Caco-2 (cell line): Measurements from ENCODE around the gene TPK1. TPM values are rescaled to one million over a fixed set of nuclear protein-coding genes. Genes with fewer than 3 reads are reported as not detected.

Source experiments
- BruUV-seq: library from RNA; stranded (reverse); fragments of 400-500 nt; replicated peaks from 2 replicates; lab custom pipeline; 2021; lab: Mats Ljungman, UMichigan
- CTCF ChIA-PET: fragments of 300-600 bp; sonication (Branson Sonifier 250); formaldehyde crosslinking; loops from one replicate; lab custom pipeline; 2022; ENCODE audit warnings: antibody characterized with exemption; lab: Charles Lee
- POLR2A ChIA-PET: fragments of 300-600 bp; sonication (Branson Sonifier 250); formaldehyde crosslinking; loops from one replicate; lab custom pipeline; 2022; ENCODE audit warnings: antibody characterized with exemption; lab: Charles Lee
- DNase-seq, 2 experiments: peaks; one replicate each; pipeline versions ENCODE4 v3.0.0 to v3.0.0-alpha.2; 2020 to 2022
- H3K27me3 ChIP-seq: replicated peaks from 2 replicates; pipeline ENCODE4 v1.6.0; 2011; ENCODE audit warnings: low read length; ENCODE audit not compliant: control insufficient read depth, insufficient read depth
- H3K36me3 ChIP-seq: 2 replicates; pipeline ENCODE4 v1.5.1; 2011; ENCODE audit warnings: low read length; ENCODE audit not compliant: control insufficient read depth, insufficient read depth
- H3K4me1 ChIP-seq: fragments of 250-450 bp; sonication (Bioruptor Pico); 2 replicates; pipeline ENCODE4 v1.5.1; 2020; ENCODE audit warnings: mild to moderate bottlenecking
- H3K4me3 ChIP-seq: 2 replicates; pipeline ENCODE4 v1.5.1; 2011; ENCODE audit warnings: low read depth, mild to moderate bottlenecking, control low read depth, low read length
- H3K9me3 ChIP-seq: fragments of 250-450 bp; sonication (Bioruptor Pico); 2 replicates; pipeline ENCODE4 v1.5.1; 2020; ENCODE audit warnings: mild to moderate bottlenecking, moderate library complexity
- H3K27ac Mint-ChIP-seq: one replicate; pipeline ENCODE4 v1.8.0; 2022; ENCODE audit warnings: mixed read lengths; ENCODE audit not compliant: unreplicated experiment
- H3K27me3 Mint-ChIP-seq: one replicate; pipeline ENCODE4 v1.8.0; 2022; ENCODE audit warnings: mixed read lengths; ENCODE audit not compliant: insufficient read depth, unreplicated experiment
- H3K36me3 Mint-ChIP-seq: one replicate; pipeline ENCODE4 v1.8.0; 2022; ENCODE audit warnings: mild to moderate bottlenecking, mixed read lengths; ENCODE audit not compliant: insufficient read depth, unreplicated experiment
- H3K4me1 Mint-ChIP-seq: one replicate; pipeline ENCODE4 v1.8.0; 2022; ENCODE audit warnings: low read depth, mixed read lengths; ENCODE audit not compliant: unreplicated experiment
- H3K4me3 Mint-ChIP-seq: one replicate; pipeline ENCODE4 v1.8.0; 2022; ENCODE audit warnings: mild to moderate bottlenecking, moderate library complexity, mixed read lengths; ENCODE audit not compliant: unreplicated experiment
- H3K9me3 Mint-ChIP-seq: one replicate; pipeline ENCODE4 v1.8.0; 2022; ENCODE audit warnings: mixed read lengths; ENCODE audit not compliant: unreplicated experiment
- CTCF ChIP-seq, 2 experiments: fragments of 200-600 bp in 1 of 2; IDR thresholded peaks; 1 replicate in 1 of 2; 2 replicates in 1 of 2; pipeline versions ENCODE4 v1.5.1 to v1.8.0; 2011 to 2022; ENCODE audit warnings: antibody characterized with exemption in 1 of 2, control low read depth in 1 of 2, inconsistent platforms in 1 of 2, low read depth in 1 of 2, low read length in 1 of 2, mild to moderate bottlenecking in 1 of 2, moderate library complexity in 1 of 2; ENCODE audit not compliant: insufficient read depth in 1 of 2, severe bottlenecking in 1 of 2, unreplicated experiment in 1 of 2
- intact Hi-C: fragments of 100-400 bp; cut with micrococcal nuclease; formaldehyde crosslinking; loops from one replicate; pipeline ENCODE4 v1.10.0; 2022; ENCODE audit not compliant: unreplicated experiment
- total RNA-seq: library from RNA; stranded (reverse); gene quantifications from 2 replicates; pipeline ENCODE4 v1.2.3, GENCODE V29; 2022

The TPK1 gene
- total RNA-seq, 1 experiment from 2014 or later, result 86.6 TPM

DNA sequence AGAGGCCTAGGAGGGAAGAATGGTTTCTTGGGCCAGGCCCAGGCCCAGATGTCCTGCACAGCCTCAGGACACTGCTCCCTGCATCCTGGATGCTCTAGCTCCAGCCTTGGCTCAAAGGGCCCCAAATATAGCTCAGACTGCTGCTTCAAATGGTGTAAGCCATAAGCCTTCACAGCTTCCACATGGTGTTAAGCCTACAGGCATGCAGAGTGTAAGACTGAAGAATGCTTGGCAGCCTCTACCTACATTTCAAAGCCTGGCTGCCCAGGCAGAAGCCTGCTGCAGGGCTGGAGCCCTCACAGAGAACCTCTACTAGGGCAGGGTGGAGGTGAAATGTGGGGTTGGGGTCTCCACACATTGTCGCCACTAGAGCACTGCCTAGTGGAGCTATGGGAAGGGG, 118.1 kb downstream of the TPK1 start:
- no peak overlapping the region for H3K4me3 ChIP-seq
- ChIA-PET CTCF (no interaction called here), POLR2A (no interaction called here)
- no peak for TF ChIP-seq CTCF (IDR thresholded peaks at IDR 0.05; ENCODE audit: insufficient read depth in 1 of 2, low read depth in 1 of 2, low read length in 1 of 2, severe bottlenecking in 1 of 2, unreplicated experiment in 1 of 2)
- intact Hi-C loops, result no loop called here
- Mint-ChIP-seq H3K4me3 (no peak overlapping the region), H3K4me1 (no peaks in the 10 kb centered on the region), H3K27me3 (no peaks in the 10 kb centered on the region), H3K27ac (no peak overlapping the region), H3K9me3 (peaks cover 28% of the 10 kb centered on the region), H3K36me3 (peaks cover 18% of the 10 kb centered on the region)
- no peaks in the 10 kb centered on the region for H3K9me3 ChIP-seq
- no TSS peak for BruUV-seq
- no peak for DNase-seq
- no peaks in the 10 kb centered on the region for H3K36me3 ChIP-seq
- peaks cover 8% of the 10 kb centered on the region; the same call in 1 of the 2 replicates for H3K4me1 ChIP-seq
- no peaks in the 10 kb centered on the region for H3K27me3 ChIP-seq

GRCh38 chr7:144713850-144714249, 122.0 kb downstream of the TPK1 start:
- CTCF ChIA-PET, result no interaction called here
- TF ChIP-seq CTCF (IDR thresholded peaks at IDR 0.05; ENCODE audit: insufficient read depth in 1 of 2, low read depth in 1 of 2, low read length in 1 of 2, severe bottlenecking in 1 of 2, unreplicated experiment in 1 of 2), result no peak
- POLR2A ChIA-PET, result no interaction called here
- BruUV-seq, result no TSS peak
- no peak overlapping the region for H3K4me3 Mint-ChIP-seq
- Histone ChIP-seq H3K4me3 (no peak overlapping the region), H3K27me3 (no peaks in the 10 kb centered on the region), H3K9me3 (no peaks in the 10 kb centered on the region), H3K36me3 (no peaks in the 10 kb centered on the region), H3K4me1 (no peaks in the 10 kb centered on the region)
- peaks cover 10% of the 10 kb centered on the region for H3K9me3 Mint-ChIP-seq
- H3K27me3 Mint-ChIP-seq, result no peaks in the 10 kb centered on the region
- H3K4me1 Mint-ChIP-seq, result no peaks in the 10 kb centered on the region
- DNase-seq, result no peak
- H3K36me3 Mint-ChIP-seq, result peaks cover 14% of the 10 kb centered on the region
- intact Hi-C loops, result no loop called here
- H3K27ac Mint-ChIP-seq, result no peak overlapping the region

DNA sequence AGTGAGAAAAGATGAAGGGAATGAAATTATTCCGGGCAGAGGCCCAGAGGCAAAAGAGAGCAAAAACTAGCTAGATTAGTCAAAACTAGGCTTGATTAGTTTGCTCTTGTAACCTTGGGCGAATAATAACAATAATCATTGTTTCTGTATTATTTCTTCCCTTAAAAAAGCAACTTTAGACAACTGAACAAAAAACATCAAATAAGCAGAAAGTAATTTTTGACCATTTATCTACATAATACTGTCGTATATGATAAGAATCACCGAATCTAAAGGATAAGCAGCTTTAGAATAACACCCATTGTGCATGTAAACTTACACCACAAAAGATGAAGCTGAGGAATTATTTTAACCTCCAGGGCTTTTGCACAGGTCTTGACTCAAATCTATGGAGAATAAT, 125.1 kb downstream of the TPK1 start:
- no TSS peak for BruUV-seq
- Mint-ChIP-seq H3K4me3 (no peak overlapping the region), H3K9me3 (no peaks in the 10 kb centered on the region), H3K27ac (no peak overlapping the region), H3K4me1 (no peaks in the 10 kb centered on the region), H3K27me3 (no peaks in the 10 kb centered on the region), H3K36me3 (no peaks in the 10 kb centered on the region)
- ChIA-PET POLR2A (no interaction called here), CTCF (no interaction called here)
- no peak for TF ChIP-seq CTCF (IDR thresholded peaks at IDR 0.05; ENCODE audit: insufficient read depth in 1 of 2, low read depth in 1 of 2, low read length in 1 of 2, severe bottlenecking in 1 of 2, unreplicated experiment in 1 of 2)
- no peaks in the 10 kb centered on the region for H3K27me3 ChIP-seq
- H3K36me3 ChIP-seq, result no peaks in the 10 kb centered on the region
- intact Hi-C loops, result no loop called here
- H3K4me3 ChIP-seq, result no peak overlapping the region
- no peak for DNase-seq
- H3K9me3 ChIP-seq, result no peaks in the 10 kb centered on the region
- H3K4me1 ChIP-seq, result no peaks in the 10 kb centered on the region
